Head of caudate nucleus (tissue), 42 donors: ENCODE results near the gene PIK3R3.
A peak's percentile ranks its signal among the peaks of the same experiment; 100 is the strongest.

Experiments
- DNase-seq, 42 donors: peaks; one replicate each; pipeline versions ENCODE4 v3.0.0 to v3.0.0-alpha.2; 2020 to 2021; ENCODE audit warnings: mixed read lengths in 7 of 42
- intact Hi-C: fragments of 100-400 bp; cut with DNase I; formaldehyde crosslinking; loops from one replicate; pipeline ENCODE4 v1.15.0; 2022

The PIK3R3 gene

DNA sequence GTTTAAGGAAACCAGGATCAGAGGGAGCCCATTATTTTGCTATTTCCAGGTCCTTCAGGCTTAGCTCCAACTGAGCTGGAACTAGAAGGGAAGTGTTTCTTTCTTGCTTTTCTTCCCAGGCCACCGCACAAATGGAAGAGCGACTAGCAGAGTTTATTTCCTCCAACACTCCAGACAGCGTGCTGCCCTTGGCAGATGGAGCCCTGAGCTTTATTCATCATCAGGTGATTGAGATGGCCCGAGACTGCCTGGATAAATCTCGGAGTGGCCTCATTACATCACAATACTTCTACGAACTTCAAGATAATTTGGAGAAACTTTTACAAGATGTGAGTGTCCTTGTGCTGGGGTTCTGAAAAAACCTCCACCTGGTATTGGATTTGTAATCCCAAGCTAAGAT is 121.8 kb downstream of the PIK3R3 start:
- intact Hi-C loops: no loop called here
- DNase-seq: no peak

DNA sequence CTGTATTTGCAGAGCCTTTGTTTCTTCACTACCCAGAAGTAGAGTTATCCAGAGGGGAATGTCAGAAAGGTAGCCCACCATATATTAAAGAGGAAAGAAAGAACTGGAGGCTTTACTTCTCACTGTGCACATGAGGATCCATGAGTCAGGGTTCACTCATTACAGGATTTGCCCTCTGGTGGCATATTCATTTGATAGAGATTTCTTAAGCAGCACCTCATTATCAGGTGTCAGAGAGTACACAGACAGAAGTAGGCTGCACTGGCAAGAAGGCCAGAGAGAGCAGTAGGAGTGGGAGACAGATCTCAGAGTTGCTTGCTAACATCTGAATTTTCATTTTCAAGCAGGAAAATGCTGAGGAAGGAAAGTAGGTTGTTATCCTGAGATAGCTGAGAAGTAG is 123.8 kb downstream of the PIK3R3 start:
- intact Hi-C loops: no loop called here
- peak in 2 of 42 donors; percentile 12 to 34 for DNase-seq

DNA sequence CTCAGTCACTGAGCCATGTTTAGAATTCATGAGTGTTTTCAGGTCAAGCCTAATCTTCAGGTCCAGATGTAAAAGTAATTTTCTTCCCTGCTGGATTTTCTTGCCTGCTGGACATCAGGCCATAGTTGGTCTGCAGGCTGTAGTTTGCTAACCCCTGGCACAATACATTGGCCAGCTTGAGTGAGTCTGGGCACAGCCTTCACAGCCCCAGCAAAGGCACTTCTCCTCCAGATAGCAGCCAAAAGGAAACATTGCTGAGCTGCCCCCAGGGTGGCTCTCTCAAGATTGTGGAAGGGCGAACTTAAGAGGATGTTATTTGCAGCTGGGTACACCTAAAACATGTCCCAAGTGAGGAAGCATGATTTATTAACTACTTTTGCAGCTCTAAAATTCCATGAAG is 126.8 kb downstream of the PIK3R3 start:
- no peak for DNase-seq
- intact Hi-C loops: no loop called here

DNA sequence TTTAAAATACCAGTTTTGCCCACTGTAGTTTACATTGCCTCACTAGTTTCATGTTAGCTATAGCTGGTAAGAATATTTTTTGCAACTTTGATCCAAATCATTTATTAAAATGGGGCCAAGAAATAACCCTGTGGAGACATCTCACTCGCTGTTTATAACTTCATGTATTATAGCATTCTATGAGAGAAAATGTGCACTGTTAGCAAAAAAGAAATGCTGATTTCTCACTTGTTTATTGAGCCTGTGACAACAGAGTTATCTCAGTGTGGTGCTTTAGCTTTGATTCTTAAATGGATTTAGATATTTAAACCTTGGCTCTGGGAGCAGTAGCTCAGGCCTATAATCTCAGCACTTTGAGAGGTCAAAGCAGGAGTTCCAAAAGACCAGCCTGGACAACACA is 127.9 kb downstream of the PIK3R3 start:
- intact Hi-C loops: no loop called here
- no peak for DNase-seq

DNA sequence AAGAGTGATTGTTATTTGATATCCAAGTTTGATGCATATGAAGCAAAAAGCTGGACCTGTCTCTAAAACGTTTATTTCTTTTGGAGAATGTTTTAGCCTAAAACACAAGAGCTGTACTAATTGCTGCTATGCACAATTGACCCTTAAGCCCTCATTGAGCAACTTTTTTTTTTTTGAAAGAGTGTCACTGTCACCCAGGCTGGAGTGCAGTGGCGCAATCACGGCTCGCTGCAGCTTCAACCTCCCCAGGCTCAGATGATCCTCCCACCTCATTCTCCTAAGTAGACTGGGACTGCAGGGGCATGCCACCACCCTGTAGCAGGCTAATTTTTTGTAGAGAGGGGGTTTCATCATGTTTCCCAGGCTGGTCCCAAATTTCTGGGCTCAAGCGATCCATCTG is 129.1 kb downstream of the PIK3R3 start:
- intact Hi-C loops: no loop called here
- DNase-seq: no peak

DNA sequence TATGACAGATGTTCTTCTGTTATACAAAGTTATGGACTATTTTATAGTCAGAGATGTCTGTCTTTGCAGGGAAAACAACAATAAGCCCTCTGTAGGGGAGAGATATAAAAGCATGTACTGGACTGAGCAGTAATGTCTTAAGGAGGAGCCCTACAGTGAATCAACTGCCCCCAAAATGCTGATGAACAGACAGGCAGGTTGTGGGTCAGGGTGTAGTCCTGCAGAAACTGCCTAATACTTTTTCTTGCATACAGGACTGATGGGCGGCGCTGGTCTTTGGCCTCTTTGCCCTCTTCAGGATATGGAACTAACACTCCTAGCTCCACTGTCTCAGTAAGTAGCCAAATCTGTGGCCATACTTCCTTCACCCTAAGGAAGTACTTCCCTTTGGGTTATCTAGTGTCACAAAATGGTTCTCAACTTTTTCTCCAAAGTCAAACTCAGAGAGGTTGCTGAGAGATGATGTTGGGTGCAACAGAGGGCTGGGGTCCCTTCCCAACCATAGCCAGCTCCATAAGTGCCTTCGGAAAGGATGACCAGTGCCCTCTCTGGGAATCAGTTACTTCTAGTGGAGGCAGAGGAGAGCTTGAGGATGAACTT is 129.8 kb downstream of the PIK3R3 start:
- DNase-seq: no peak
- intact Hi-C loops: no loop called here

DNA sequence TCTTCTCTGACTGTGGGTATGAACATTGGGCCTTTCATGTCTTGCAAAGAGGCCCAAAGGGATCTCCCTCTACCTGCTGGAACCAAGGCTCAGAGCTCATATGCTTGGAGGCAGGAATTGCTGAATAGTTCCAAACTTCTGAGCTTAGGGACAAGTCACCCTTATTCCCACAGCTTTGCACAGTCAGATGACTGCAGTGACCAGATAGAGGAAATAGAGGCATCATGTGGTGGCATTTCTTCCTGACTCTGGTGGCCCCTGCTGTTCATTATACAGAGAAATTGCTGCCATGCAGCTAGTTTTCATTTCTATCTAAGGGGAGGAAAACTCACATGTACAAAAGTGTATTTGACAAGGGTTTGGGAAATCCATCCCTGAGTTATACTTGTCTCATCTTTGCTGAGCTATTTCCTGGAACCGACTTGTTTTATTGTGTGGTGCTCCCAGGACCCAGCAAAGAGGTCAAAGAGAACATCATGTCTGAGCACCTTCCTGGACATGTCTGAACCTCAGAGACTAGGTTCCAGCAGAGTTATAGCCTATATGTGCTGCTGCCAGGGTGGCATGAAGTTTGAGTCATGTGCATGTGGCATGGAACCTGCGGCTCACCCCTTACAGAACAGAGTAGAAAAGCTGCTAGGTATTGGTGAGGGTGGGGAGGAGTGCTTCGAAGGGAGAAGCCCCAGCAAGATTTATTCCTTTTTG is 131.2 kb downstream of the PIK3R3 start:
- intact Hi-C loops: no loop called here
- no peak for DNase-seq

DNA sequence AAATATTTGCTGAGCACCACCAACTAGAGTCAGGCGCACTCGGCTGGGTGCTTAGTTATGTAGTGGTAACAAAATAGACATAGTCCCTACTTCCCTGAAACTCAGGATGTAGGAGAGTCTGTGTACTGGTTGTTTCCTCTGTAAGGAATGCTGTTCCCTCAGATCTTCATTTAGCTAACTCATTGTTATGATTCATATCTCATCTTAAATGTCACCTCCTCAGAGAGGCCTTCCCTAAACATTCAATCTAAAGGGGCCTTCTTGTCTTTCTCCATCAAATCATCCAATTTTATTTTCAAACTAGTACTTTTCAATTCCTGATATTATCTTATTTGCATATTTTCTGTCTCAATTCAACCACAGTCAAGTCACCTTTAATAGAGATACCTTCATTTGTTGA is 132.9 kb downstream of the PIK3R3 start:
- intact Hi-C loops: no loop called here
- no peak for DNase-seq

DNA sequence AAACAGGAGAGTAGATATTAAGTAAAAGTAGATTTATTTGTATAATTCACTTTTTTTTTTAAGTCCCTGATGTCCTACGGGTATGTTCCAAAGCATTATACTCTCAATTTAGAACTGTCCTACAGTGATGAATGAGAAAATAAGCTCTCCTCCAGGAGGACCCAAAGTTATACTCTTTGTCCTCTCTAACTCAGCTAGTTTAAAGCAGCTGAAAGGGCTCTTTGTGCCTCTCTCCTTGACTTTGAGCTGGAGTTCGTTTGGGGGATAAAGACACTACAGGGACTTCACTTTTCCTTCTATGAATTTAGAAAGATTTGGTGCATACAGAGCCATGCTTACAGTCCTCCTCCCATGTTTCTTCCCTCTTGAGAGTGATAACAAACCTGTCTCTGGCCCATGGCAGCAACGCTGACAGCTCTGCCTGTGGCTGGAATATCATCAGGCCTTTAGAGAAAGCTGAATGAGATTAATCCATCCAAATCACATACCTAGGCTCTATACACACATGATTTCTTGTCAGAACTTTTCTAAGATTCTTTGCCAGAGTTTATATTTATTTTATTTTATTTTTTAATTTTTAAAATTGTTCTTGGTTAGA is 134.3 kb downstream of the PIK3R3 start:
- intact Hi-C loops: no loop called here
- DNase-seq: no peak

DNA sequence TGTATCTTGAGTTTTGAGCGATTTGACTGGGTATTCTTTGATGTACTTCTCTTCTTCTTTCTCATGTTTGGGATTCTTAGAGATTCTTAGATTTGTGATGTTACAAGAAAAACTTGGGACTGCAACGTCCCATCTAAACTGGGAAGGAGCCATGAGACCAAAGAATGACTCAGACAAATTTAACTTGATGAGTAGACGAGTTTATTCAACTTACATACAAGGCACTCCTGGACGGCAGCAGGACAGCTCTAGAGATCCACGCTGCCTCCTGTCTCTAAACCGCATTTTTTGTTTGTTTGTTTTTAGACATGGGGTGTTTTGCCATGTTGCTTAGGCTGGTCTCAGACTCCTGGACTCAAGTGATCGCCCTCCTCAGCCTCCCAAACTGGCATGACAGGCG is 137.1 kb downstream of the PIK3R3 start:
- intact Hi-C loops: no loop called here
- DNase-seq: no peak

DNA sequence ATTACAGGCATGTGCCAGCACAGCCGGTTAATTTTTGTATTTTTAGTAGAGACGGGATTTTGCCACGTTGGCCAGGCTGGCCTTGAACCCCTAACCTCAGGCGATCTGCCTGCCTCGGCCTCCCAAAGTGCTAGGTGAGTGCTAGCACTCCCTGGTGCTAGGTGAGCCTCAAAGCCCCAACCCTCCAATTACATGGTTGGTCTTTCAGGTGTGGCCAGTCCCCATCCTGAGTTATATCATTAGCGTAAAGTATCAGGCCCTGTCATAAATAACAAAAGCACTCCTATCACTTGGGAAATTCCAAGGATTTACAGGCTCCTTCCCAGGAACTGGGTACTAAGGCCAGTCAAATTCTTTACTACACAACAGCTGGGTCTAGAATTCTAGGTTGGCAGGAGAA is 138.0 kb downstream of the PIK3R3 start:
- no peak for DNase-seq
- intact Hi-C loops: no loop called here
